ENCODE measurements around the gene OR7C1.
A peak's percentile ranks its signal among the peaks of the same experiment; 100 is the strongest.
"Not testable (repeated sequence)": the region's sequence is repeated elsewhere in the genome, so short reads cannot be mapped to it uniquely, and the experiment has no call there.

OR7C1 gene

GRCh38 chr19:14835011-14835410, at the start of gene OR7C1, which contains the start of gene OR7A5:
Gene OR7C1, minus strand, starts transcription at chr19:14835185. Its CDS starts 35,049 bp downstream, at chr19:14800136.
Gene OR7A5, minus strand, starts transcription at chr19:14835185. Its CDS starts 6,944 bp downstream, at chr19:14828241.
- no peak for DNase-seq (ENCODE audit: low spot score)

GRCh38 chr19:14871619-14872230, 36.7 kb upstream of the OR7C1 start:
- DNase-seq (ENCODE audit: low spot score): peak; percentile 35

- no peak for DNase-seq (ENCODE audit: low spot score)
Observed at GRCh38 chr19:14868497-14868896, 33.5 kb upstream of the OR7C1 start.

GRCh38 chr19:14848822-14849221, 13.8 kb upstream of the OR7C1 start, which contains the start of gene OR7A10:
Gene OR7A10, minus strand, starts transcription at chr19:14848922. Its CDS starts 7,045 bp downstream, at chr19:14841877.
- no peak for DNase-seq (ENCODE audit: low spot score)

GRCh38 chr19:14843578-14843977, 8.6 kb upstream of the OR7C1 start:
- DNase-seq (ENCODE audit: low spot score): no peak

GRCh38 chr19:14843169-14843568, 8.2 kb upstream of the OR7C1 start:
- no peak for DNase-seq (ENCODE audit: low spot score)

- peak; percentile 61 for DNase-seq (ENCODE audit: low spot score)
Observed at GRCh38 chr19:14840206-14840605, 5.2 kb upstream of the OR7C1 start.

- no peak for DNase-seq (ENCODE audit: low spot score)
Observed at GRCh38 chr19:14837391-14837790, 2.4 kb upstream of the OR7C1 start.

GRCh38 chr19:14830702-14831101, 4.3 kb downstream of the OR7C1 start:
- no peak for DNase-seq (ENCODE audit: low spot score)

GRCh38 chr19:14826006-14826405, 9.0 kb downstream of the OR7C1 start:
- no peak for DNase-seq (ENCODE audit: low spot score)

GRCh38 chr19:14821937-14822336, 13.0 kb downstream of the OR7C1 start:
- DNase-seq (ENCODE audit: low spot score): no peak

- DNase-seq (ENCODE audit: low spot score): no peak
Observed at GRCh38 chr19:14818588-14818987, 16.4 kb downstream of the OR7C1 start.

- no peak for DNase-seq (ENCODE audit: low spot score)
Observed at GRCh38 chr19:14817052-14817451, 17.9 kb downstream of the OR7C1 start.

GRCh38 chr19:14814982-14815652, 19.9 kb downstream of the OR7C1 start:
- no peak for DNase-seq (ENCODE audit: low spot score)

- DNase-seq (ENCODE audit: low spot score): no peak
Observed at GRCh38 chr19:14809272-14810057, 25.5 kb downstream of the OR7C1 start.

GRCh38 chr19:14804765-14805164, 30.2 kb downstream of the OR7C1 start:
- DNase-seq (ENCODE audit: low spot score): no peak

GRCh38 chr19:14798760-14799159, 36.2 kb downstream of the OR7C1 start:
- no peak for DNase-seq (ENCODE audit: low spot score)

- DNase-seq (ENCODE audit: low spot score): no peak
Observed at GRCh38 chr19:14796021-14796420, 39.0 kb downstream of the OR7C1 start.

GRCh38 chr19:14795078-14795721, 39.8 kb downstream of the OR7C1 start:
- DNase-seq (ENCODE audit: low spot score): no peak

GRCh38 chr19:14792250-14792649, 42.7 kb downstream of the OR7C1 start:
- DNase-seq (ENCODE audit: low spot score): not testable (repeated sequence)

- DNase-seq (ENCODE audit: low spot score): no peak
Observed at GRCh38 chr19:14786421-14786851, 48.5 kb downstream of the OR7C1 start.

- peak; percentile 63 for DNase-seq (ENCODE audit: low spot score)
Observed at GRCh38 chr19:14785102-14785793, 49.7 kb downstream of the OR7C1 start.
